ENCODE measurements around the gene FLNB. TPM values are rescaled to one million over a fixed set of nuclear protein-coding genes. Genes with fewer than 3 reads are reported as not detected.

The FLNB gene
- total and polyA plus RNA-seq, 10 of the 15 experiments (the other 5 are each of a cell fraction or from before 2014, with no cell fraction given), result 13.6 to 51.8 (median 26.4) TPM

GRCh38 chr3:58164906-58165821 is 156.9 kb downstream of the FLNB start:
- intact Hi-C loops (cut with micrococcal nuclease; ENCODE audit: unreplicated experiment) (no loop called here), in situ Hi-C loops (cut with MboI) (no loop called here)
- no peak overlapping the region for H3K4me2 ChIP-seq (ENCODE audit: control insufficient read depth, insufficient read depth)
- H3K36me3 ChIP-seq (ENCODE audit: control insufficient read depth in 2 of 2, insufficient read depth in 2 of 2, low read length in 1 of 2), result peaks cover 3 to 6% of the 10 kb centered on the region in 2 experiments; a peak in 3 of 4 replicates
- no peak overlapping the region for H2AFZ ChIP-seq (ENCODE audit: control insufficient read depth, low read depth, low read length)
- no peaks in the 10 kb centered on the region for H3K27me3 ChIP-seq (replicated peaks in 1 of 2; ENCODE audit: control insufficient read depth in 2 of 2, insufficient read depth in 2 of 2, low read length in 1 of 2)
- no TSS peak for BruUV-seq (replicated peaks)
- TF ChIP-seq CEBPZ (IDR thresholded peaks at IDR 0.05; ENCODE audit: low read depth, low read length) (no peak), IRF3 (IDR thresholded peaks at IDR 0.05) (no peak), ZNF207 (IDR thresholded peaks at IDR 0.05; ENCODE audit: borderline replicate concordance) (no peak), CTCF (IDR thresholded peaks at IDR 0.05 in 2 of 3, conservative IDR thresholded peaks at IDR 0.05 in 1 of 3; ENCODE audit: control insufficient read depth in 2 of 3, extremely low read depth in 1 of 3, insufficient read depth in 1 of 3, low read depth in 3 of 3, low read length in 3 of 3) (no peak)
- no peaks in the 10 kb centered on the region for H3K79me2 ChIP-seq (ENCODE audit: control insufficient read depth, insufficient read depth, low read length)
- ChIA-PET SMC1A (ENCODE audit: uncharacterized antibody, unreplicated experiment) (interaction anchor here (0.9 to 3.3 kb wide), 13 partner anchors 9 to 226 kb away, joined by 3 to 28 read pairs (median 5); partner anchors contain the start of gene FLNB), RAD21 (ENCODE audit: unreplicated experiment) (interaction anchor here (0.7 to 2.6 kb wide), 5 partner anchors 18 to 157 kb away, joined by 3 to 18 read pairs (median 3); partner anchors contain the start of gene FLNB), POLR2A (interaction anchor here (1.0 kb wide), 1 partner anchor 48 kb away, joined by 3 read pairs; no protein-coding TSS in a partner anchor), CTCF (interaction anchor here (0.6 to 8.4 kb wide), 13 partner anchors 8 to 261 kb away, joined by 3 to 78 read pairs (median 5); partner anchors contain the start of genes FLNB, HTD2 and RPP14)
- DNase-seq (ENCODE audit: low read depth, low spot score) (no peak), FAIRE-seq (no peak), ATAC-seq (no peak)
- no peaks in the 10 kb centered on the region for H4K20me1 ChIP-seq (ENCODE audit: control insufficient read depth, insufficient read depth)
- H3K9ac ChIP-seq (ENCODE audit: control insufficient read depth, insufficient read depth, low read length), result no peak overlapping the region
- H3K4me3 ChIP-seq, result no peak overlapping the region
- no peak overlapping the region for H3K27ac ChIP-seq (ENCODE audit: control insufficient read depth, insufficient read depth)
- 80% methylated on average over 16 of the region's 16 CpGs for WGBS (ENCODE audit: insufficient coverage, insufficient replicate concordance, low lambda C conversion rate, missing lambda C conversion rate)
- H3K9me3 ChIP-seq (replicated peaks; ENCODE audit: control insufficient read depth, insufficient read depth, low read length), result no peaks in the 10 kb centered on the region
- H3K4me1 ChIP-seq (ENCODE audit: control insufficient read depth, insufficient read depth, low read length), result no peaks in the 10 kb centered on the region

All from GM12878 (cell line).